WTC11 (cell line): ENCODE measurements around the gene CPTP. TPM values are rescaled to one million over a fixed set of nuclear protein-coding genes. Genes with fewer than 3 reads are reported as not detected.

Experiments used
- ATAC-seq: fragments of 200-7000 bp; cut with Tn5 transposase; 2 replicates; pipeline ENCODE4 v1.10.0; 2021; ENCODE audit warnings: mild to moderate bottlenecking, moderate library complexity
- CTCF ChIA-PET: fragments of 300-600 bp; sonication (Branson Sonifier 250); formaldehyde crosslinking; loops from one replicate; lab custom pipeline; 2021; ENCODE audit warnings: antibody characterized with exemption; lab: Charles Lee
- POLR2A ChIA-PET: fragments of 350-600 bp; sonication (Branson Sonifier 250); formaldehyde crosslinking; loops from one replicate; lab custom pipeline; 2021; ENCODE audit warnings: antibody characterized with exemption; lab: Charles Lee
- DNase-seq: peaks from one replicate; pipeline ENCODE4 v3.0.0; 2021; ENCODE audit warnings: low spot score
- H3K27ac Mint-ChIP-seq: 2 replicates; pipeline ENCODE4 v1.8.0; 2021; ENCODE audit warnings: mixed read lengths
- H3K27me3 Mint-ChIP-seq: 2 replicates; pipeline ENCODE4 v1.8.0; 2021; ENCODE audit warnings: low read depth, mild to moderate bottlenecking, moderate library complexity, mixed read lengths
- H3K36me3 Mint-ChIP-seq: 2 replicates; pipeline ENCODE4 v1.8.0; 2021; ENCODE audit warnings: mixed read lengths
- H3K4me1 Mint-ChIP-seq: 2 replicates; pipeline ENCODE4 v1.8.0; 2022; ENCODE audit warnings: mixed read lengths
- H3K4me3 Mint-ChIP-seq: 2 replicates; pipeline ENCODE4 v1.8.0; 2021; ENCODE audit warnings: mild to moderate bottlenecking, moderate library complexity, mixed read lengths
- H3K9me3 Mint-ChIP-seq: 2 replicates; pipeline ENCODE4 v1.8.0; 2021; ENCODE audit warnings: mixed read lengths
- EMX1 ChIP-seq: fragments of 250-450 bp; sonication (Bioruptor Pico); IDR thresholded peaks from 2 replicates; pipeline ENCODE4 v1.8.0; 2021; ENCODE audit warnings: mild to moderate bottlenecking
- FOXK1 ChIP-seq: sonication (generic); formaldehyde crosslinking; IDR thresholded peaks from 2 replicates; pipeline ENCODE4 v1.8.0; 2022; ENCODE audit warnings: mild to moderate bottlenecking, moderate library complexity, missing genetic modification reagents
- FOXP1 ChIP-seq: sonication (generic); formaldehyde crosslinking; IDR thresholded peaks from 2 replicates; pipeline ENCODE4 v1.8.0; 2022; ENCODE audit warnings: missing genetic modification reagents, mild to moderate bottlenecking, moderate library complexity, borderline replicate concordance
- GTF2I ChIP-seq: fragments of 250-450 bp; sonication (Bioruptor Pico); conservative IDR thresholded peaks from 2 replicates; pipeline ENCODE4 v1.4.0; 2021; ENCODE audit warnings: mild to moderate bottlenecking
- IRF2 ChIP-seq: sonication (generic); formaldehyde crosslinking; IDR thresholded peaks from 2 replicates; pipeline ENCODE4 v1.8.0; 2022; ENCODE audit warnings: low read depth, missing genetic modification reagents, borderline replicate concordance
- KAT7 ChIP-seq: sonication (generic); formaldehyde crosslinking; IDR thresholded peaks from 2 replicates; pipeline ENCODE4 v1.8.1; 2023; ENCODE audit warnings: missing genetic modification reagents, mild to moderate bottlenecking, borderline replicate concordance
- MXD4 ChIP-seq: fragments of 250-450 bp; sonication (Bioruptor Pico); IDR thresholded peaks from 2 replicates; pipeline ENCODE4 v1.8.0; 2021; ENCODE audit warnings: mild to moderate bottlenecking, moderate library complexity, borderline replicate concordance
- NFATC4 ChIP-seq: fragments of 250-450 bp; sonication (Bioruptor Pico); IDR thresholded peaks from 2 replicates; pipeline ENCODE4 v1.9.0; 2021; ENCODE audit warnings: mild to moderate bottlenecking
- NFYB ChIP-seq: sonication (generic); formaldehyde crosslinking; conservative IDR thresholded peaks from 2 replicates; pipeline ENCODE4 v1.8.0; 2022; ENCODE audit warnings: low read depth, missing genetic modification reagents
- NR2C2 ChIP-seq: sonication (generic); formaldehyde crosslinking; IDR thresholded peaks from 2 replicates; pipeline ENCODE4 v1.8.0; 2022; ENCODE audit warnings: mild to moderate bottlenecking, missing genetic modification reagents
- OVOL2 ChIP-seq: fragments of 250-450 bp; sonication (Bioruptor Pico); IDR thresholded peaks from 2 replicates; pipeline ENCODE4 v1.9.0; 2021; ENCODE audit warnings: mild to moderate bottlenecking, borderline replicate concordance
- SMAD4 ChIP-seq: sonication (generic); formaldehyde crosslinking; IDR thresholded peaks from 2 replicates; pipeline ENCODE4 v1.8.0; 2022; ENCODE audit warnings: mild to moderate bottlenecking, missing genetic modification reagents
- TCF7 ChIP-seq: sonication (generic); formaldehyde crosslinking; IDR thresholded peaks from 2 replicates; pipeline ENCODE4 v1.8.0; 2022; ENCODE audit warnings: mild to moderate bottlenecking, low read depth, missing genetic modification reagents, moderate library complexity
- TP53 ChIP-seq: sonication (generic); formaldehyde crosslinking; IDR thresholded peaks from 2 replicates; pipeline ENCODE4 v1.8.1; 2023; ENCODE audit warnings: mild to moderate bottlenecking, missing genetic modification reagents
- ZNF138 ChIP-seq: sonication (generic); formaldehyde crosslinking; conservative IDR thresholded peaks from 2 replicates; pipeline ENCODE4 v1.8.1; 2022; ENCODE audit warnings: mild to moderate bottlenecking, moderate library complexity, missing genetic modification reagents
- ZNF219 ChIP-seq: sonication (generic); formaldehyde crosslinking; IDR thresholded peaks from 2 replicates; pipeline ENCODE4 v1.8.0; 2023; ENCODE audit warnings: missing genetic modification reagents, mild to moderate bottlenecking, borderline replicate concordance
- ZNF317 ChIP-seq: sonication (generic); formaldehyde crosslinking; IDR thresholded peaks from 2 replicates; pipeline ENCODE4 v1.8.1; 2023; ENCODE audit warnings: low read depth, mild to moderate bottlenecking, moderate library complexity, missing genetic modification reagents, borderline replicate concordance
- ZNF416 ChIP-seq: fragments of 250-450 bp; sonication (Bioruptor Pico); IDR thresholded peaks from 2 replicates; pipeline ENCODE4 v1.9.0; 2021; ENCODE audit warnings: mild to moderate bottlenecking, inconsistent platforms
- ZNF423 ChIP-seq: fragments of 250-450 bp; sonication (Bioruptor Pico); IDR thresholded peaks from 2 replicates; pipeline ENCODE4 v2.1.2; 2022; ENCODE audit warnings: mild to moderate bottlenecking, moderate library complexity
- total RNA-seq: library from RNA; stranded (reverse); gene quantifications from 3 replicates; pipeline ENCODE4 v1.2.3, GENCODE V29; 2021
- TF ChIP-seq, protein P1 (sequence below): fragments of 250-450 bp; sonication (Bioruptor Pico); IDR thresholded peaks from 2 replicates; pipeline ENCODE4 v1.9.0; 2021; ENCODE audit warnings: moderate library complexity, mild to moderate bottlenecking, inconsistent platforms, borderline replicate concordance
- TF ChIP-seq, protein P2 (sequence below): sonication (generic); formaldehyde crosslinking; IDR thresholded peaks from 2 replicates; pipeline ENCODE4 v1.8.1; 2023; ENCODE audit warnings: mild to moderate bottlenecking, moderate library complexity, missing genetic modification reagents

Gene CPTP
- total RNA-seq, 1 experiment from 2014 or later: 14.4 TPM

DNA sequence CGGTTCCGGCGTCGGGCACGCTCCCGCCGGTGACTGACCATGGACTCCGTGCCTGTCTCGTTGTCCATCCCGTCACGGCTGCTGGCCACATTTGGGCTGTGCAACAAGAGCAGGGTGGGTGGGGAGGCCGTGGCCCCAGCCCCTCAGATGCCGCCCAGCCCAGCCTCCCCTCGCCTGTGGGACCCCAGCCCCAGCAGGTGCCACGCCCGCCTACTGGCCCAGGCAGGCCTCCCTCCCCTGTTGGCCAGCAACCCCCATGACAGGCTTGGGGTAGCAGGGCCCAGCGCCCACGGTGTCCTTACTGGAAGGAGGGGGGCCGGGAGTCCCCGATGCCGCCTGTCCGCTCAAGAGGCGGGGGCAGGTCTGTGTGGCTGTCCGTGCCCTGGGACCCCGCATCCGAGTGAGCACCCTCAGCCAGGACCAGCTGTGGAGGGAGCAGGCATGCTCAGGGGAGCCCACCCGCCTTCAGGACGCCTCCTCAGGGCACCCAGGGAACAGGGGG lies 17.5 kb downstream of the CPTP start:
- POLR2A ChIA-PET: no interaction called here
- Mint-ChIP-seq H3K36me3 (peaks cover 17% of the 10 kb centered on the region), H3K9me3 (peaks cover 8% of the 10 kb centered on the region), H3K27me3 (no peaks in the 10 kb centered on the region), H3K27ac (no peak overlapping the region), H3K4me1 (peaks cover under 1% of the 10 kb centered on the region), H3K4me3 (no peak overlapping the region)
- DNase-seq: no peak
- CTCF ChIA-PET: interaction anchor here (1.0 kb wide), 1 partner anchor 12 kb away, joined by 3 read pairs; no protein-coding TSS in a partner anchor
- ATAC-seq: no peak
- TF ChIP-seq ZNF317 (CRISPR knock-in tag) (no peak), ZNF416 (CRISPR knock-in tag) (no peak), TCF7 (no peak), FOXK1 (CRISPR knock-in tag) (no peak), OVOL2 (no peak)
- TF ChIP-seq, protein P1, sequence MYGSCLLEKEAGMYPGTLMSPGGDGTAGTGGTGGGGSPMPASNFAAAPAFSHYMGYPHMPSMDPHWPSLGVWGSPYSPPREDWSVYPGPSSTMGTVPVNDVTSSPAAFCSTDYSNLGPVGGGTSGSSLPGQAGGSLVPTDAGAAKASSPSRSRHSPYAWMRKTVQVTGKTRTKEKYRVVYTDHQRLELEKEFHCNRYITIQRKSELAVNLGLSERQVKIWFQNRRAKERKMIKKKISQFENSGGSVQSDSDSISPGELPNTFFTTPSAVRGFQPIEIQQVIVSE (CRISPR knock-in tag): no peak

DNA sequence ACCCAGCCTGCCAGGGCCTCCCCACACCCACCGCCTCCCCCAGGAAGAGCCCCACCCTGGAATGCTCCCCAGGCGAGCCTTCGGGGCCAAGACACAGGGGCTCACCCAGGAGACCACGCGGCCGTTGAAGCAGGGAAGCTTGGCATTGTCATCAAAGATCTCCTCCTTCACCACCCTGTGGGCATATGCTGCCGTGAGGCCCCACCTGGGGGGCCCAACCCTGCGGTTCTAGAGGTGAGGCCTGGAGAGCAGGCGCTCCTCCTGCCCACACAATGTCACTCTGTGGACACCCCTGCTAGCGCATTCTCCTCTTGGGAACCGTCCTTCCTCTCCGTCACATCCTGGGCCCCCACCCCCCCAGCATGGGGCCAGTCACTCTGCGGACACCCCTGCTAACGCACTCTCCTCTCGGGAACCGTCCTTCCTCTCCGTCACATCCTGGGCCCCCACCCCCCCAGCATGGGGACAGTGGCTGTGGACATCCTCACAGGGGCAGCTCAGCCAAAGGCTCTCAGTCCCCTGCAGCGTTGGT lies 18.0 kb downstream of the CPTP start:
- Mint-ChIP-seq H3K4me3 (no peak overlapping the region), H3K27ac (no peak overlapping the region), H3K4me1 (peaks cover 6% of the 10 kb centered on the region), H3K9me3 (peaks cover 8% of the 10 kb centered on the region), H3K27me3 (no peaks in the 10 kb centered on the region), H3K36me3 (peaks cover 17% of the 10 kb centered on the region)
- ATAC-seq: no peak
- no peak for DNase-seq
- no peak for TF ChIP-seq ZNF138 (CRISPR knock-in tag)
- no peak for TF ChIP-seq SMAD4 (CRISPR knock-in tag)
- TF ChIP-seq ZNF423 (CRISPR knock-in tag): no peak
- TF ChIP-seq FOXP1 (CRISPR knock-in tag): no peak
- no peak for TF ChIP-seq TP53 (CRISPR knock-in tag)
- no peak for TF ChIP-seq NFYB (CRISPR knock-in tag)
- no peak for TF ChIP-seq ZNF416 (CRISPR knock-in tag)
- no peak for TF ChIP-seq ZNF219
- TF ChIP-seq KAT7 (CRISPR knock-in tag): no peak
- TF ChIP-seq FOXK1 (CRISPR knock-in tag): no peak
- TF ChIP-seq, protein P2, sequence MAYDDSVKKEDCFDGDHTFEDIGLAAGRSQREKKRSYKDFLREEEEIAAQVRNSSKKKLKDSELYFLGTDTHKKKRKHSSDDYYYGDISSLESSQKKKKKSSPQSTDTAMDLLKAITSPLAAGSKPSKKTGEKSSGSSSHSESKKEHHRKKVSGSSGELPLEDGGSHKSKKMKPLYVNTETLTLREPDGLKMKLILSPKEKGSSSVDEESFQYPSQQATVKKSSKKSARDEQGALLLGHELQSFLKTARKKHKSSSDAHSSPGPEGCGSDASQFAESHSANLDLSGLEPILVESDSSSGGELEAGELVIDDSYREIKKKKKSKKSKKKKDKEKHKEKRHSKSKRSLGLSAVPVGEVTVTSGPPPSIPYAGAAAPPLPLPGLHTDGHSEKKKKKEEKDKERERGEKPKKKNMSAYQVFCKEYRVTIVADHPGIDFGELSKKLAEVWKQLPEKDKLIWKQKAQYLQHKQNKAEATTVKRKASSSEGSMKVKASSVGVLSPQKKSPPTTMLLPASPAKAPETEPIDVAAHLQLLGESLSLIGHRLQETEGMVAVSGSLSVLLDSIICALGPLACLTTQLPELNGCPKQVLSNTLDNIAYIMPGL: no peak
- TF ChIP-seq IRF2: no peak
- TF ChIP-seq TCF7: no peak
- ChIA-PET CTCF (no interaction called here), POLR2A (interaction anchor here (1.0 kb wide), 1 partner anchor 11 kb away, joined by 3 read pairs; no protein-coding TSS in a partner anchor)

DNA sequence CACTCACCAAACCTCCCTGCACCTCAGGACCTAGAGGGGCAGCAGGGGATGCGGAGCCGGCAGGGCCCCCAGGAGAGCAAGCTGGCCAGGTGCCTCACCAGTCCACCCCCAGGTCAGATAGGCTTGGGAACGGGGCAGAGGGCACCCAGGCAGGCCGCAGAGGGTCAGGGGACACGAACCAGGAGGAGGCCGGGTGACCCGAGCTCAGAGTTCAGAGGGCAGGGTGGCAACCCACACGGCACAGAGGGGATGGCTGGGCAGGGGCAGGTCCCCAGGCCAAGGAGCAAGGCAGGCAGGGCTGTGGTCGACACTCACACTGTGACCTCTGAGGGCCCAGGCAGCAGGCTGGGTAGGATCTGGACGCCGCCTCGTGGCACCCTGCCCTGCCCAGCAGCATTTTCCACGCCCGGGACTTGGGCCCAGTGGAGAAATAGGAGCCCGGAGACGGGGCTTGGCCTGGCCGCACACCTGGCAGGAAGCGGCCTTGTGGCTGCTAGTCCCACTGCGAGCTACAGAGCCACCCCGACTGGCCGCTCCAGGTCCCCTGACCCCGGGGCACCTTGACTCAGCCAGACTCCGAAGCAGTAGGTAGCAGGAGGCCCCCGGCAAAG lies 19.3 kb downstream of the CPTP start:
- Mint-ChIP-seq H3K4me1 (peaks cover 7% of the 10 kb centered on the region), H3K4me3 (no peak overlapping the region), H3K36me3 (peaks cover 16% of the 10 kb centered on the region), H3K27ac (no peak overlapping the region), H3K9me3 (peaks cover 8% of the 10 kb centered on the region), H3K27me3 (no peaks in the 10 kb centered on the region)
- CTCF ChIA-PET: interaction anchor here (1.0 to 1.2 kb wide), 3 partner anchors 28 to 55 kb away, joined by 3 to 5 read pairs (median 3); partner anchors contain the start of gene CCNL2
- no peak for DNase-seq
- POLR2A ChIA-PET: no interaction called here
- no peak for ATAC-seq
- TF ChIP-seq IRF2: no peak
- no peak for TF ChIP-seq EMX1 (CRISPR knock-in tag)
- no peak for TF ChIP-seq MXD4 (CRISPR knock-in tag)
- no peak for TF ChIP-seq NFATC4
- no peak for TF ChIP-seq GTF2I
- TF ChIP-seq NR2C2 (CRISPR knock-in tag): no peak
